Neural crest cell (in vitro differentiated cells): ENCODE results near the gene PEX6. TPM values are rescaled to one million over a fixed set of nuclear protein-coding genes. Genes with fewer than 3 reads are reported as not detected.
A peak's percentile ranks its signal among the peaks of the same experiment; 100 is the strongest.

Experiments
- DNase-seq: peaks from one replicate; pipeline ENCODE4 v3.0.0; 2021; ENCODE audit warnings: low read depth, mixed read lengths, low spot score
- H3K27ac Mint-ChIP-seq: one replicate; pipeline ENCODE4 v1.8.0; 2021; ENCODE audit warnings: mild to moderate bottlenecking, mixed read lengths; ENCODE audit not compliant: unreplicated experiment
- H3K27me3 Mint-ChIP-seq: 2 replicates; pipeline ENCODE4 v1.8.0; 2021; ENCODE audit warnings: low read depth, mild to moderate bottlenecking, mixed read lengths
- H3K36me3 Mint-ChIP-seq: 2 replicates; pipeline ENCODE4 v1.8.0; 2021; ENCODE audit warnings: low read depth, mild to moderate bottlenecking, mixed read lengths
- H3K4me1 Mint-ChIP-seq: 2 replicates; pipeline ENCODE4 v1.8.0; 2021; ENCODE audit warnings: mixed read lengths
- H3K4me3 Mint-ChIP-seq: one replicate; pipeline ENCODE4 v1.8.0; 2021; ENCODE audit warnings: mild to moderate bottlenecking, mixed read lengths
- H3K9me3 Mint-ChIP-seq: 2 replicates; pipeline ENCODE4 v1.8.0; 2021; ENCODE audit warnings: mixed read lengths
- total RNA-seq: library from RNA; stranded (reverse); gene quantifications from 2 replicates; pipeline ENCODE4 v1.2.1, GENCODE V29; 2021
- TF ChIP-seq, protein P1 (sequence below): fragments of 200-600 bp; sonication (generic); conservative IDR thresholded peaks from 2 replicates; pipeline ENCODE4 v1.5.0; 2021; ENCODE audit warnings: antibody characterized with exemption, mild to moderate bottlenecking

PEX6 gene
- total RNA-seq, 1 donor from 2014 or later: 22.5 TPM

DNA sequence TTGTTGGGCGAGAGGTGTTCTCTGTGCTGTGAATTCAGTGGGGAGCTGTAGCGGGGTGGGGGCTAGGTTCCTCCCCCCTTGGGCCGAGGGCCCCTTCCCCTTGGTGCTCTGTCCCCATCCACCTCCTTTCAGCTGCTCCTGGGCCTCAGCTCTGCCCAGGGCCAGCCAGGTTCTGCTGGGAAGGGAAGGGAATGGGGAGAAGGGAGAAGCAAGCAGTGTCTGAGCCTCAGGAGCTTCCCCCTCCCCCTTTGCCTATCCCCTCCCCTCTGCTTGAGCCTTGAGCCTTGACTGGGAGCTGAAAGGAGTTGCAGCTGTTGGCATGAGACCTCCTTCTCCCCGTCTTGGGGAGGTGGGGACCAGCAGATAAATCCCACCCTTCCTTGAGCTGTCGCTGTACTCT, 41.9 kb upstream of the PEX6 start:
- Mint-ChIP-seq H3K36me3 (peaks cover 13% of the 10 kb centered on the region), H3K27ac (no peak overlapping the region), H3K27me3 (no peaks in the 10 kb centered on the region), H3K4me1 (peaks cover 4% of the 10 kb centered on the region), H3K9me3 (no peaks in the 10 kb centered on the region), H3K4me3 (peak overlapping the region; percentile 95)
- TF ChIP-seq, protein P1, sequence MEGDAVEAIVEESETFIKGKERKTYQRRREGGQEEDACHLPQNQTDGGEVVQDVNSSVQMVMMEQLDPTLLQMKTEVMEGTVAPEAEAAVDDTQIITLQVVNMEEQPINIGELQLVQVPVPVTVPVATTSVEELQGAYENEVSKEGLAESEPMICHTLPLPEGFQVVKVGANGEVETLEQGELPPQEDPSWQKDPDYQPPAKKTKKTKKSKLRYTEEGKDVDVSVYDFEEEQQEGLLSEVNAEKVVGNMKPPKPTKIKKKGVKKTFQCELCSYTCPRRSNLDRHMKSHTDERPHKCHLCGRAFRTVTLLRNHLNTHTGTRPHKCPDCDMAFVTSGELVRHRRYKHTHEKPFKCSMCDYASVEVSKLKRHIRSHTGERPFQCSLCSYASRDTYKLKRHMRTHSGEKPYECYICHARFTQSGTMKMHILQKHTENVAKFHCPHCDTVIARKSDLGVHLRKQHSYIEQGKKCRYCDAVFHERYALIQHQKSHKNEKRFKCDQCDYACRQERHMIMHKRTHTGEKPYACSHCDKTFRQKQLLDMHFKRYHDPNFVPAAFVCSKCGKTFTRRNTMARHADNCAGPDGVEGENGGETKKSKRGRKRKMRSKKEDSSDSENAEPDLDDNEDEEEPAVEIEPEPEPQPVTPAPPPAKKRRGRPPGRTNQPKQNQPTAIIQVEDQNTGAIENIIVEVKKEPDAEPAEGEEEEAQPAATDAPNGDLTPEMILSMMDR: no peak
- no peak for DNase-seq

DNA sequence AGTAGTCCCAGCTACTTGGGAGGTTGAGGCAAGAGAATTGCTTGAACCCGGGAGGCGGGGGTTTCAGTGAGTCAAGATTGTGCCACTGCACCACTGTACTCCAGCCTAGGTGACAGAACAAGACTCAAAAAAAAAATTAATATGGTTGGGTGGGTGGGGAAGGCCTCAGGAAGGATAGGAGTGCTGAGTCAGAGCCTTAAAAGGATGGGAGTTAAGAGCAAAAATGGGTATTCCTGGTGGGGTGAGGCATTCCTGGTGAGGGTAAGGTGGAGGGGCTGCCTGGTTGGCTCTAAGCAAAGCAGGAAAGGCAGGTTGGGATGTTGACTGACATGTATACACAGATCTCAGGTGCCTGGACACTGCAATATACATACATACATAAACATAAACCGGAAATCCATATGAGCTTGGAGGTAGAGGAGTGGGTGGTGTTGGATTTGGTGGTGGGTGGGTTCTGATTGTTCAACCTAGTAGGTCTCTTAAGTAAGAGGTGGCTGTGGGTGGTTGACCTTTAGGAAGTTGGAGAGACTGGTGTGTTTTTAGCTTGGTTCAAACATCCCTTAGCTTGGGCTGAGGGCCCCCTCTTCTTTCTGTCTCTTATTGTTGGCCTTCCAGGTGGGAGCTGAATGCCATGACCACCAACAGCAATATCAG, 41.2 kb upstream of the PEX6 start:
- TF ChIP-seq, protein P1: no peak
- DNase-seq: no peak
- H3K27me3 Mint-ChIP-seq: no peaks in the 10 kb centered on the region
- H3K4me1 Mint-ChIP-seq: peaks cover 4% of the 10 kb centered on the region
- H3K4me3 Mint-ChIP-seq: peak overlapping the region; percentile 95
- no peak overlapping the region for H3K27ac Mint-ChIP-seq
- H3K9me3 Mint-ChIP-seq: no peaks in the 10 kb centered on the region
- H3K36me3 Mint-ChIP-seq: peaks cover 11% of the 10 kb centered on the region

DNA sequence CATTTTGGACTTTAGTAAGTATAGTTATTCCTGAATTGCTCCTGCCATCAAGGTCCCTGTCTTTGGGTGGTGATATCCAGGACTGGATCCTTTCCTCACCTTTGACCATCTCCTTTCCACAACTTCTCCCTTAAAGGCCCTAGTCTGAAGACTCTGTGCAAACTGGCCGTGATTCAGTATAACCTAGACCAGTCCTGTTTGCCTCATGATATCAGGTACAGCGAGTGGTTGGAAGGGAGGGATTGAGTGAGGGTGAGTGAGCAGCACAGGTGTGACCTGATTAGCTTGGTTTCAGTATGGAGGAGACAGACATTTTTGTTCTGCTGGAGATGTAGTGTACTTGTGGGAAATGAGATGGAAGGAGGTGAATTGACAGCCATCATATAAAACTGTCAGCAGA, 40.2 kb upstream of the PEX6 start:
- Mint-ChIP-seq H3K27ac (peak overlapping the region; percentile 41), H3K36me3 (peaks cover 4% of the 10 kb centered on the region), H3K9me3 (no peaks in the 10 kb centered on the region), H3K27me3 (no peaks in the 10 kb centered on the region), H3K4me1 (peaks cover 14% of the 10 kb centered on the region), H3K4me3 (peak overlapping the region; percentile 95)
- TF ChIP-seq, protein P1: no peak
- no peak for DNase-seq

DNA sequence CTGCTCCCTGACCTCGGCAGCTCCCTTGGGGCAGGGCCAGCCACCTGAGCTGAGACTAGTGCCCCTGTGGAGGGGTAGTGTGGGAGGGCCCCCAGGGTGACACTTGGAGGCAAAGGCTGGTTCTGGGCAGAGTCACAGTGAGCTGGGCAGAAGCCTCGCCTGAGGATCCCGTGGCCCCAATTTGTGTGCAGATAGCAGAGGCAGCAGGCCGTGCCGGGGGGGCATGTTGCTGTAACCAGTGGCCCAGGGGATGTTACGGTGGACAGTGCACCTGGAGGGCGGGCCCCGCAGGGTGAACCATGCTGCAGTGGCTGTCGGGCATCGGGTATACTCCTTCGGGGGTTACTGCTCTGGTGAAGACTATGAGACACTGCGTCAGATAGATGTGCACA, 38.0 kb upstream of the PEX6 start:
- peak overlapping the region; percentile 95 for H3K4me3 Mint-ChIP-seq
- no peak for DNase-seq
- H3K36me3 Mint-ChIP-seq: peaks cover 4% of the 10 kb centered on the region
- H3K27ac Mint-ChIP-seq: no peak overlapping the region
- TF ChIP-seq, protein P1: no peak
- H3K27me3 Mint-ChIP-seq: no peaks in the 10 kb centered on the region
- H3K9me3 Mint-ChIP-seq: no peaks in the 10 kb centered on the region
- H3K4me1 Mint-ChIP-seq: peaks cover 34% of the 10 kb centered on the region

DNA sequence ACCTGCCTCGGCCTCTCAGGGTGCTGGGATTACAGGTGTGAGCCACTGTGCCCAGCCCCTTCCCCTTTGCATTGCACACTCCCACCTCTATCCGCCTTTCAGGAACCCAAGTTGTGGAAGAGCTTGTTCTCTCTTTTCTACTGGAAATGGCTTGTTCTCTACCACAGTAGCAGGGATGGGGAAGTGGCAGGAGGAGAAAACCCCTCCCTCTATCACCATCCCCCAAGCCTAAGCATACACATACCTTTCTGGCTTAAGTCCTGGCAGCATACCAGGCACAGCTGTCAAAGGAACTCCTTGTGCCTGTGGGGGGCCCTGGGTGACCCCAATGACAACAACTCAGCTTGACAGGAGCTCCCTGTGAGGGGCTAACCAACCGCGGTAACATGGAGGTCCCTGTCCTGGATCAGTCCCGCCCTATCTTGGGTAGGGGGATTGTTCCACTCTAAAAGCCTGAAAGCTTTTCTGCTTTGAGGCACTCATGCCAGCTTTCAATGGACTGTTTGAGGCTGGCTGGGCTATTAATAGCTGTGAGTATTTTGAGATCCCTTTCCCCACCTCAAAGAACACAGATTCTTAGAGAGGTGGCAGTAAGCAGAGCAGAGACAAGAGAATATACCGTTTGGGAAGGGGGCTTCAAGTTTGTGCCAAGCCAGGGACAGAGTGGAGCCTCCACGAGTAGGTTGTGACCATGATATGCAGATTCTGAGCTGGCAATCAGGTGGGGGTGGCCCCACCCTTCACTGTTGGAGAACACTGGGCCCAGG, 37.4 kb upstream of the PEX6 start:
- H3K4me3 Mint-ChIP-seq: peak overlapping the region; percentile 84
- TF ChIP-seq, protein P1: no peak
- H3K9me3 Mint-ChIP-seq: no peaks in the 10 kb centered on the region
- DNase-seq: no peak
- H3K4me1 Mint-ChIP-seq: peaks cover 30% of the 10 kb centered on the region
- H3K27ac Mint-ChIP-seq: peak overlapping the region; percentile 52
- no peaks in the 10 kb centered on the region for H3K27me3 Mint-ChIP-seq
- peaks cover 4% of the 10 kb centered on the region for H3K36me3 Mint-ChIP-seq
